PC-3 (cell line): ENCODE measurements around the gene CLCF1.
A peak's percentile ranks its signal among the peaks of the same experiment; 100 is the strongest.

ENCODE experiments used
- EZH2 ChIP-seq: fragments of 300-600 bp; sonication (generic); IDR thresholded peaks from one replicate; pipeline ENCODE4 v1.6.1; 2017; ENCODE audit warnings: antibody characterized with exemption, mild to moderate bottlenecking, low read length; ENCODE audit not compliant: unreplicated experiment
- TF ChIP-seq, protein P1 (sequence below): fragments of 300-600 bp; sonication (generic); conservative IDR thresholded peaks from 2 replicates; pipeline ENCODE4 v1.5.1; 2017; ENCODE audit warnings: antibody characterized with exemption, low read depth, mild to moderate bottlenecking, low read length

DNA sequence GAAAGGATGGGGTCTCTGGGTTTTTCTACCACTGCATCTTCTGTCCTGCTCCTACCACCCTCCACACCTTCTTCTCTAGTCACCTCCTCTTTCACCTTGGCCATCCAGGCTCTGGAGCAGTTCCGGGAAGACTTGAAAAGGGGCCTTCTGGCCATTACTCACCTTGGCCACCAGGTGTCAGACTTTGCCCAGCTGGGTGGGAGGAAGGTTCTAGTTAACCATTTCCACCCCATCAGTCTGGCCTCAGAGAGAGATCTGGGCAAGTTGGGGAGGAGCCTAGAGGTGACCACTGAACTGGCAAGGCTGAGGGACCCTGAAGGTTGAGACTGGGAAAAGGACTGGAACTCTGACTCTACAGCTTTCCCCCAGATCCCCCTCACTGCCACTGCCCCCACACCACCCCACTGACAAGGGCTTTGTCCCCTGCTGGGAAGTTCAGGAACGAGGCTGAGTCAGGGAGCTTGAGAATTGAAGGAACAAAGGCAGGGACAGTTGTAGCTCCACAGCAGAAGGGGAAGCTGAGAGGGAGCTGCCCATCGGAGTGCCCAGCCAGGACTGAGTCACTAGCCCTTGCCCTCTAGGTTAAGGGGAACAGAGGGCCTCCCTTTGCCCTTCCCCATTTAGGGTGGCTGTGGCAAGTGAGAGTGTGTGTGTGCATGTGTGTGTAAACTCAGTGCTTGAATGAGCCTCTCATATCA, 16.4 kb downstream of the CLCF1 start:
- TF ChIP-seq EZH2 = no peak
- TF ChIP-seq, protein P1, sequence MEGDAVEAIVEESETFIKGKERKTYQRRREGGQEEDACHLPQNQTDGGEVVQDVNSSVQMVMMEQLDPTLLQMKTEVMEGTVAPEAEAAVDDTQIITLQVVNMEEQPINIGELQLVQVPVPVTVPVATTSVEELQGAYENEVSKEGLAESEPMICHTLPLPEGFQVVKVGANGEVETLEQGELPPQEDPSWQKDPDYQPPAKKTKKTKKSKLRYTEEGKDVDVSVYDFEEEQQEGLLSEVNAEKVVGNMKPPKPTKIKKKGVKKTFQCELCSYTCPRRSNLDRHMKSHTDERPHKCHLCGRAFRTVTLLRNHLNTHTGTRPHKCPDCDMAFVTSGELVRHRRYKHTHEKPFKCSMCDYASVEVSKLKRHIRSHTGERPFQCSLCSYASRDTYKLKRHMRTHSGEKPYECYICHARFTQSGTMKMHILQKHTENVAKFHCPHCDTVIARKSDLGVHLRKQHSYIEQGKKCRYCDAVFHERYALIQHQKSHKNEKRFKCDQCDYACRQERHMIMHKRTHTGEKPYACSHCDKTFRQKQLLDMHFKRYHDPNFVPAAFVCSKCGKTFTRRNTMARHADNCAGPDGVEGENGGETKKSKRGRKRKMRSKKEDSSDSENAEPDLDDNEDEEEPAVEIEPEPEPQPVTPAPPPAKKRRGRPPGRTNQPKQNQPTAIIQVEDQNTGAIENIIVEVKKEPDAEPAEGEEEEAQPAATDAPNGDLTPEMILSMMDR = peak; percentile 99
